GM18508 (cell line): ENCODE results near the gene RASSF7.

Source experiments
- ATAC-seq: cut with Tn5 transposase; IDR thresholded peaks from one replicate; pipeline ENCODE4 v1.9.1; 2021; ENCODE audit warnings: moderate number of reproducible peaks; ENCODE audit not compliant: insufficient read depth, unreplicated experiment

RASSF7 gene

DNA sequence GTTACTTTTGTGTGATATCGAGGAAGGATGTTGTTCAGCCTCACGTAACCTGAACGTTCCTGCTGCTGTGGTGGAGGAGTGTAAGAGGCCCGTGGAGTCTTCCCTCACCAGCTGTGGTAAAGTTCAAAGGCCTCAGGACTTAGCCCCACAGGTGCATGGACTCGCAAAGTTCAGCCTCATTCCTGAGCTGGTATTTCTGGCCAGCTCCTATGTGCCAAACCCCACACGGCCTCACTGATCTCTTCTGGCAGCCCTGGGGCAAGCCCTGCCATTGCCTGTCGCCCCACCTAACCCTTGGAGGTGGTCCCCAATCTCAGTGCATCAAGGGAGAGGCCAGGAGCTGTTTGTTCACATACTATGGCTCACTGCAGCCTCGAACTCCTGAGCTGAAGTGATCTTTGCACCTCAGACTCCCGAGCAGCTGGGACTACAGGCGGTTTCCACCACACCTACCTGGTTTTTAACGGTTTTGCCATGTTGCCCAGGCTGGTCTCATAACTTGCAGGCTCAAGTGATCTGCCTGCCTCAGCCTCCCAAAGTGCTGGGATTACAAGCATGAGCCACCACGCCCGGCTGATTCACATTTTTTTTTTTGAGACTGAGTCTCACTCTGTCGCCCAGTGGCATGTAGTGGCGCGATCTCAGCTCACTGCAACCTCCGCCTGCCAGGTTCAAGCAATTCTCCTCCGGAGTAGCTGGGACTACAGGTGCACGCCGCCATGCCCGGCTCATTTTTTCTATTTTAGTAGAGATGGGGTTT lies 17.7 kb downstream of the RASSF7 start:
- ATAC-seq, result no peak

DNA sequence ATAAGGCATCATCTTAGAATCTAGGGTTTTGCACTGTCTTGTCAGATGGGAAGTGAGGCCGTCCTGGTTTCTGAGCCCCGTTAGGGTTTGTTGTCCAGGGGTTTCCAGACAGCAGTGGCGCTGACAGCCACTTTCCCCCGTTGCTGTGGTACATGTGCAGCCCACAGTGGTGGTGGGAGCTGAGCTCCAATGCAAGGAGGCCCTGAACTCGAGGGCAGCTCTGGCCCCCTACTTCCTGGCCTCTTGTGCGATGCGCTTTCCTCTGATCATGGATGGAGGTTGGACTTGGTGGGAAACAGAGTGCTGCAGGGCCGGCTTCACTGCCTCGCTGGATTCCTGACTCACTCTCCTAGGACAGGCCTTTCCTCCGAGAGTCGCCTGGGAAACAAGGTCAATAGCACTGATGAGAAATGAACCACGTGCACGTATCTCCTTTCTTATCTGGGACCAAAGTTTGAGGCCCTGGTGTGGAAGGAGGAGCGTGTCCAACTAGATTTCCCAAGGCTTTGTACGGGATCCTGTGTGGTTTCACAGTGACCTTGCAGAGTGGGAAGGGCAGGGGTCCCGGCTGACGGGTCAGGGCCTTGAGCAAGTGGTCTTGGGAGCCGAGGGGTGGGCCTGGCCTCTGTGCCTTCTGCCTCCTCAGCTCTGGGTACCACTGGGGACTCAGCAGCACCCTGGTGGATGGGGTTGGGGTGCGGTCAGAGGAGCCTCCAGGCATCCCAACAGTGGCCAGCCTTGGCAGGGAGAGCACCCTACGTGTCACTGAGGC lies 19.2 kb downstream of the RASSF7 start:
- ATAC-seq, result no peak

DNA sequence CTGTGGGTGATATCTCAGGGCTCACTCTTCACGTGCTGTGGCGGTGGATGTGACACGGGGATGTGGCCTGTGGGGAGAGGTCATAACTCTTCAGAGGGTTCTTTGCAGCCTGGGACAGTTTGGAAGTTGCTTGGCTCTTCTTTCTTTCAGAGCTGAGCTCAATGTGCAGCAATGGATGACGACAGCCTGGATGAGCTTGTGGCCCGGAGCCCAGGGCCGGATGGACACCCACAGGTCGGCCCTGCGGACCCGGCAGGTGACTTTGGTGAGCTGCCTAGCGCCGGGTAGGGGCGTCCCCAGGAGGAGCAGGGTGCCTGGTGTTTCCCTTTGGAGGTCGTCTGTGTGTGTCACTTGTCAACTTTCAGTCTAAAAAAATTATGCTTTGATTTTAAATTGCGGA lies 20.6 kb downstream of the RASSF7 start:
- no peak for ATAC-seq

DNA sequence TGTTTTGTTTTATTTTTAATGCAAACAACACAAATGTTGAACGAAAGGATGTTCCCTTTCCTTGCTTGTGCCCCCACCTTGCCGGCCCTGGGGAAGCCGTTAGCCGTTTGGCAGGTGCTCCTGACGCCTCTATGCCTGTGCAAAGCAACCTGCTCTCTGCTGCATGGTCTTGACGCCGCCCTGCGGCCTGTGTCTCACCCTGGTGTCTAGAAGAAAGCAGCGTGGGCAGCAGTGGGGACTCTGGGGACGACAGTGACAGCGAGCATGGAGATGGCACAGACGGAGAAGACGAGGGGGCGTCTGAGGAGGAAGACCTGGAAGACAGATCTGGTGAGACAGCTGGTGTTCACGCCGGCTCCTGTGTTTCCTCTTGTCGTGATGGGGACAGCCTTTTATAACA lies 21.0 kb downstream of the RASSF7 start:
- no peak for ATAC-seq

DNA sequence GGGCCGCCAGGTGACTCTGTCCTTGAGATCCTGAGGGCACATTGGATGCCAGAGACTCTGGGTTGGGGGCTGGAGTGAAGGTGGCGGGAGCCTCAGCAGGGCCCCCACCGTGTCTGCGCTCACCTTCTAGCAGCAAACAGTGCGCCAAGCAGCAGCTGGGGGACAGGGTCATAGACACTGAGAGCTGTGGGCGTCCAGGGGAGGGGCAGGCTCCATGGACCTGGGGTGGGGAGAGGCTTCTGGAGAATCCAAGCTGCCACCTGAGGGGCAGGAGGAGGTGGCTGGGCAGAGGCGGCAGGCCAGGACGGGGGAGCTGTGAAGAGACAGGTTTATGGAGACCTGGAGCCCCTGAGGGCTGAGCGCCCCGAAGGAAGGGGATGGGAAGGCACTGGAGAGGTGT lies 23.5 kb downstream of the RASSF7 start:
- ATAC-seq, result no peak

DNA sequence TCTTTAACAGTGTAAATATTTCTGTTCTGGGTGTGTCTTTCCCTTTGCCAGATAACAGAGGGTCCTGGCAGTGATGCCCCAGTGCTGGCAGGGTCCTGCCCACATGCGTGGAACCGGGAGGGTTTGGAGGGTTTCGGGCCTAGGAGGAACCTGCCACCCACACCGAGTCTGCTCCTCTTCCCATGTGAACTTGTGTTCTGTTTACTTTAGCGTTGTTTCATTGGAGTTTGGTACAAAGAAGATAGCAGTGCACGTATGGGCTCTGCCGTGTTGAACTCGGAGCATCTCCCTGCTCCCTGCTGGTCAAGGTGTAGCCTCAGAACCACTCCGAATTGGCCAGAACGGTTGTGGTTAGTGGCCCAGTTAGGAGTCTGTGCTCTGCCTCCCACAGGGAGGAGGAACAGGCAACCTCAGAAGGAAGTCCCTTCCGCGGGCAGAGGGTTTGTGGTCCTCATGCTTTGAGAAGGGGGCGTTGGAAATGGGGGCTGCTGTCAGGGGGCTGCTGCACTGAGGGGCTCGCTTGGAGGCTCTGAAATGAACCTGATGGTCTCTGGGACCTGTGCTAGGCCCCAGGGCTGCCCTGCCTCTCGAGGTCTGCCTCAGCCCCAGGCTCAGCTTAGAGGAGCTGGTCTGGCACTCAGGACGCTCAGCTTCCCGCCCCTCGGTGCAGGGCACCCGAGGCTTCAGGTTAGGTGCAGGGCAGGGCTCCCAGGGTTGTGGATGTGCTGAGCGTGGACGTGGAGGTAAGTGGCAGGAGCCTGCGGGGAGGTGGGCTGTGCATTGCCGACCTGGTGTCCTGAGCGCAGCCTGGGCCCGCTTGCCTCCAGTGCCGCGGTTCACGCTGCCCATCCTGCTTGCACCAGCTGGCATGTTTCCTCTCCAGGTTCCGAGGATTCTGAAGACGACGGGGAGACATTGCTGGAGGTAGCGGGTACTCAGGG lies 25.9 kb downstream of the RASSF7 start:
- ATAC-seq, result no peak

DNA sequence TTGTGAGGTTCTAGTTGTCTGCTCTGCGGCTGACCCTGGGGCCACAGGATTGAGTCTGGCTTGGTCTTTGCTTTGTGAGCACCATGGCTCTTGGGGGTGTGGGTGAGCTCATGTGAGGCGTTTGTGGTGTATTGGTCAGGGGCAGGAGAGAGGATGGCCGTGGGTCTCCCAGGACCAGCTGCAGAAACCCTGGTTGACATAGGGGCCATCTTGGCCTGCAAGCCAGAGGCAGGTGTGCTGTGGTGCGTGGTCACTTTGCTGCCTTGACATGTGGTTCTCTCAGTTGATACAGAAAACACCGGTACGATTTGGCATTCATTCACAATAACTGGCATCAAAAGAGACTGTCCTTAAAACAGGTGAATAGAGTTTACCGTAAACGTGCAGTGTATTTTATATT lies 26.8 kb downstream of the RASSF7 start:
- no peak for ATAC-seq

DNA sequence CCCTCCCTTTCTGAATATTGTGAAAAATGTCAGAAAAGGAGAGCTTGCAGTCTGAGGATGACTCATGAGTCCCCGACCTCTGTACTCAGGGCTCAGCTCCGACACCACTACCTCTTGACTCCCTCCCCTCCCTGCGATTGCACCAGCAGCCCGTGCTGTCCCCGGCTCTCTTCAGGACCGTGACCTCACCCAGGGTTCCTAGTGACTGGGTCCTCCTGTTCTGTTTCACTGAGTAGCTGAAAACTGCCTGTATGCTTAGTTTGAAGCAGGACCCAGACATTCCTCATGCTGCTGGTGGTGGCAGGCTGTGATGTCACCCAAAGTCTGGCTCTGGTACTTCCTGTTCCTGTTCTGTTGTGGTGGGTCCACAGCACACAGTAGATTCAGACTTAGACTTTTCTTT lies 27.2 kb downstream of the RASSF7 start:
- no peak for ATAC-seq

DNA sequence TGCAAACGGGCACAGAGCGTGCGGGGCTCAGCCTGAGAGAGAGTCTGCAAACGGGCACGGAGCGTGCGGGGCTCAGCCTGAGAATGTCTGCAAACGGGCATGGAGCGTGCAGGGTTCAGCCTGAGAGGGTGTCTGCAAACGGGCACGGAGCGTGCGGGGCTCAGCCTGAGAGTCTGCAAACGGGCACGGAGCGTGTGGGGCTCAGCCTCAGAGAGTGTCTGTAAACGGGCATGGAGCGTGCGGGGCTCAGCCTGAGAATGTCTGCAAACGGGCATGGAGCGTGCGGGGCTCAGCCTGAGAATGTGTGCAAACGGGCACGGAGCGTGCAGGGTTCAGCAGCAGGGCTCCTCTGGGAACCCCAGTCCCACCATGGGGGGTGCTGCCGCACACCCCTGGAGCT lies 29.0 kb downstream of the RASSF7 start:
- ATAC-seq, result no peak

DNA sequence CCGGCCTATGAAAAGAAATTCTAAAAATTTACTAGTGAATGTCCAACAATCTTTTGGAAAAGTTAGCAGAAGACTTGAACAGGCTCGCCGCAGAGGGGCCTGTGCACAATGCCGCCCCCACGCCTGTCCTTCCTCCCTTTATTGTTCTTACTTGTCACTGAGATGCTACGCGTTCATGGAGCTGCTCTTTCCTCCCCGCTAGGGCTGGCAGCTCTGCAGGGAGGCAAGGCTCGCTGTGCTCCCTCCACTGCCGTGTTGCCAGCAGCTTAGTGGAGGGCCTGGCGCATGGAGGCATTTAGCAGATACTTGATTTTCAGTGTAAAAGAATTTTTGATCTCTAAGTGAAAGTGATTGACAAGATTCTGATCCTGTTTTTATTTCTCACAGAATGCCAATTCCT lies 30.2 kb downstream of the RASSF7 start:
- no peak for ATAC-seq

DNA sequence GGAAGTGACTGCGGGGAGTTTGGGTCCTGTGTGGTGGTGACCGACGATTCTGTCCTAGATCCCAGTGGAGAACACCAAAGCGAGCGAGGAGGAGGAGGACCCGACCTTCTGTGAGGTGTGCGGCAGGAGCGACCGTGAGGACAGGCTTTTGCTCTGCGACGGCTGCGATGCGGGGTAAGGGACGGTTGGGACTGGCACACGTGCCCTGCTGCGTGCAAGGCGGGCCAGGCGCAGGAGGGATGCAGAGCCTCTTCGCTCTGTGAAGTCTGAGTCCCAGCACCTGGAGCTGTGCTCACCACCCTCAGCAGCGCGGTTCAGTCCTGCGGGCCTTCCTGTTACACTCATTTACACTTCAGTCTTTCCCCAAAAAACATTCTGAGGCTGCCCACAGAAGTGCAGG lies 31.7 kb downstream of the RASSF7 start:
- no peak for ATAC-seq

DNA sequence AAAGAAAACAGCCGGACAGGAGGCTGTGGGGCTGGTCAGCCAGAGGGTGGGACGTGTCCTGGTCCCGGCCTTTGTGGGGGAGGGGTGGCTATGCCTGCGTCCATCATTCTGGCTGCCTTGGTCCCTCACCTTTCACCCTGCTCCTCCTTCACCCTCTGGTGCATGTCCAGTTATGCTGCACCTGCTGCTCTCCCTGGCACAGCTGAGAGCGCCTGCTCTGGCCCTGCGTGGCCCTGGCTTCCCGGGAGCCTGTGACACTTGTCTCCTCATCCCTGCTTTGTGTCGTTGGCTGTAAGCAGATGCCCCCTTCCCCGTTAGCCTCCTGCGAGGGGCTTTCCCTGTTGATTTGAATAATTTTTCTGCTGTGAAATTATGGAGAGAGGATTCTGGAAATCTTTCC lies 32.1 kb downstream of the RASSF7 start:
- ATAC-seq, result no peak

DNA sequence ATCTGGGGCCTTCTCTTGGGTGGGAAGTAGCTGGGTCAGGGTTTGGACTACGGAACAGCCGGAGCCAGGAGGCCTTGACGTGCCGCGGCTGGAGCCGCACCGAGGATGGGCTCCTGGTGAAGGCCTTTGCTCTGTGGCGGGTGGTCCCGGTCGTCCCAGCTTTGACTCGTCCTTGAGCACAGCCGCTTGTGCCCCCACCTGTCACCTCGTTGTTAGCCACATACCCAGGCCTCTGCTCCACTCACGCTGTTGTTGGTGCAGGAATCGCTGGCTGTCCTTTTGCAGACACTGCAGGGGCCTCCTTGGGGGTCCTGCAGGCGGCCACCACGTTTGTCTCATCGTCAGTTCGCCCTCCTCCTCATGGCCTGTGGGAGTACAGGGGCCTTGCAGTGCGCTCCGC lies 32.6 kb downstream of the RASSF7 start:
- ATAC-seq, result no peak

DNA sequence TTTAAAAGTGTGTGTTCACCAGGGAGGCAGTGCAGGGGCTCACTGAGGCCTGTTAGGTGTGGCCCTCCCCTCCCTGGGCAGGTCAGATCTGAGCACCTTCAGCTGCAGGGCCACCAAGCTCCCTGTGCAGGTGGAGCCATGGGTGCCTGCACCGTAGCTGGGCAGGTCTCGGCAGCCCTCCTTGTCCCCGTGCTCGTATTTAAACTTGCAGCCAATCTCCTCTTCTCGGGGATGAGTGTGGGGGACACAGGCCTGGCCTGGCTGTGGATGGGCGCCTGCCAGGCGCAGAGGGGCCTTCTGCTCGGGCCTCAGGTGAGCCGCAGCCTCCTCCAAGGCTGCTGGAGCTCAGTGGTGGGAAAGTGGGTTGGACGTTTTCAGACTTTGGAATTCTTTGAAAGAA lies 34.6 kb downstream of the RASSF7 start:
- no peak for ATAC-seq

DNA sequence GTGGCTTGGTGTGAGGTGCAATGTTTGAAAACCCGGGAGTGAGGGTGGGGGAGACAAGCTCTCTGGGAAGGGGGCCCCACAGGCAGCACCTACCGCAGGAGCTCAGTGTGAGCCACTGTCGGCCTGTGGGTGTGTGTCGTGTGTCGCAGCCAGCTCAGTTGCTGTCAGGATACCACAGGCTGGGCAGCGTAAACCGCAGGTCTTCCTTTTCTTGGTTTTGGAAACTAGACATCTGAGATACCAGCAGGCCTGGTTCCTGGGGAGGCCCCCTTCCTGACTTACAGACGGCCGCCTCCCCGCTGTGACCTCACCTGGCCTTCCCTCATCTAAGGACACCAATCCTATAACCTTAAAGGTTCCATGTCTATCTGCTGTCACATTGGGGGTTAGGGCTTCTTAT lies 35.6 kb downstream of the RASSF7 start:
- ATAC-seq, result no peak

DNA sequence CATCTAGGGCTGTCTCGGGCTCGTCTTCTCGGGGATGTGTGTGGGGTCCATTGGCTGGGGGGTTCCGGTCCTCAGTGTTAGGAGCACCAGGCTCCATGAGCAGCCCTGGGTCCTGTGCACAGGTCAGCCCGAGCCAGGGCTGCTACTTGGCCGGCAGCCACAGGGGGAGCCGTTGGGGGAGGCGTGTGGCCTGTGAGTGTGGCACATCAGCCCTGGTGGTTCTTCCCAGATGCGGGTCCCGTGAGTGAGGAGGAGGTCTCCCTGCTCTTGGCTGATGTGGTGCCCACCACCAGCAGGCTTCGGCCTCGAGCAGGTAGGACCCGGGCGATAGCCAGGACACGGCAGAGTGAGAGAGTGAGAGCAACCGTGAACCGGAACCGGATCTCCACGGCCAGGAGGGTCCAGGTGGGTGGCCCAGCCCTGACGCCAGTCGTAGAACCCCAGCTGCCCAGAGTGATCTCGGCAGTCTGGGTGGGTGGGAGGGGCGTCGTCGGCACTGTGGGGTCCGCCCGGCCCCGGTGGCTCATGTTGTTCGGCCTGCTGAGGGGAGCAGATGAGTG lies 36.5 kb downstream of the RASSF7 start:
- no peak for ATAC-seq

DNA sequence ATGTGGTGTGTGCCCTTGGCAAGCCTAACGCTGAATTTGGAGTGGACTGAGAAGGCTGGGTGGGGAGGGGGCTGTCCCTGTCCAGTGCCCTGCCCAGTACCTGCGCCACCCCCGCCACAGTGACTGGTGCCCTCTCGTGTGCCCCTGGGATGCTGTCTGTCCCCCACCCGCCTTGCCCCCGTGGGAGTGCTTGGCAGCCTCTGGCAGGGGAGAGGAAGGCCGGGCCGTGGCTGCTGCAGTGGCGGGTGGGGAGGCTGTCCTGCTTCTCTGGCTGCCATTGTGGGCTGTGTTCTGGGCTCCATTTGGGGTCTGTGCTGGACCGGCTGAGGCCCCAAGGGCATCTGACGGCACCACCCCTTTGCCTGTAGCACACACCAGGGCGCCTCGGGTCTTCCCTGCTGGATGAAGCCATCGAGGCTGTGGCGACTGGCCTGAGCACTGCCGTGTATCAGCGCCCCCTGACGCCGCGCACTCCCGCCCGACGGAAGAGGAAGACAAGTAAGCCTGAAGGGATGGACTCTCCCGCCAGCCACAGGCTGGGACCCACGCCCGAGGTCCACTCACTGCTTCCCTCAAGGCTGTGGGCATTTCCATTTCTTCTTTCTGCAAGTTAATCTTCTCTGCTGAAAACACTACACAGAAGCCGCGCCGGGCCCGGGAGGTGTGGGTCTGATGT lies 37.4 kb downstream of the RASSF7 start:
- ATAC-seq, result no peak

DNA sequence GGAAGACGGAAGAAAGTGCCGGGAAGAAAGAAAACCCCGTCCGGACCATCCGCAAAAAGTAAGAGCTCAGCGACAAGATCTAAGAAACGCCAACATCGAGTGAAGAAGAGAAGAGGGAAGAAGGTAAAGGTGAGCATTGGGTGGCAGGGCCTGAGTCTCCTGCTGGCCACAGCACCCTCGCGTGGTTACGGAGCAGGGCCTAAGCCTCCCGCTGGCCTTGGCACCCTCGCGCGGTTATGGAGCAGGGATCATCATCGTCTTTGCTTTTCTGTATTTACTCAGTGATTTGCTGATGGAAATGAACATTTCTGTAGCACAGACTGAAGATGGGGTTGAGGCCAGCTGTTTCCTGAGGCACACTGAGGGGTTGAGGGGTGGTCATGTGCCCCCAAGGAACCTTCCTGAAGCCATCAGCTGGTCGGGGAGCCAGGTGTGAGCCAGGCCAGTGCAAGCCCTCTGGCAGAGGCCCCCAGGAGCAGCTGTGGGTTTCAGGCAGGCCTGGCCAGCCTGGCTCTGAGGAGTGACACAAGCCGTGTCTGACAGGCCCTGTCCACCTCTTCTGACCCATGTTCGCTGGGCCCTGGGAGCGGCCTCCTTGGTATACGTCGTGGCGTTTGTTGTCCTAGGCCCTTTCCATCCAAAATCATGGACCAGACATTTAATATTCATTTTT lies 40.9 kb downstream of the RASSF7 start:
- ATAC-seq, result no peak

DNA sequence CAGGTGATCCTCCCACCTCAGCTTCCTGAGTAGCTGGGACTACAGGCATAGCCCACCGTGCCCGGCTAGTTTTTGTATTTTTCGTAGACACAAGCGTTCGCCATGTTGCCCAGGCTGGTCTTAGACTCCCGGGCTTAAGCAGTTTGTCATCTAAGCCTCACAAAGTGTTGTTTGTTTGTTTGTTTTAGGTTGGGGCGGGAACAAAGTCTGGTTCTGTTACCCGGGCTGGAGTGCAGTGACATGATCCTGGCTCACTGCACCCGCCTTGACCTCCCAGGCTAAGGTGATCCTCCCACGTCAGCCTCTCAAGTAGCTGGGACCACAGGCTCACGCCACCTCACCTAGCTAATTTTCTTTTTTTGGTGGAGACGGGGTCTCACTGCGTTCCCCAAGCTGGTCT lies 42.4 kb downstream of the RASSF7 start:
- ATAC-seq, result no peak
